GM18909 (cell line): ENCODE results near the gene PTPRG.

Source experiments
- ATAC-seq: cut with Tn5 transposase; IDR thresholded peaks from one replicate; pipeline ENCODE4 v1.9.1; 2021; ENCODE audit warnings: mild to moderate bottlenecking; ENCODE audit not compliant: unreplicated experiment, poor library complexity

Gene PTPRG

DNA sequence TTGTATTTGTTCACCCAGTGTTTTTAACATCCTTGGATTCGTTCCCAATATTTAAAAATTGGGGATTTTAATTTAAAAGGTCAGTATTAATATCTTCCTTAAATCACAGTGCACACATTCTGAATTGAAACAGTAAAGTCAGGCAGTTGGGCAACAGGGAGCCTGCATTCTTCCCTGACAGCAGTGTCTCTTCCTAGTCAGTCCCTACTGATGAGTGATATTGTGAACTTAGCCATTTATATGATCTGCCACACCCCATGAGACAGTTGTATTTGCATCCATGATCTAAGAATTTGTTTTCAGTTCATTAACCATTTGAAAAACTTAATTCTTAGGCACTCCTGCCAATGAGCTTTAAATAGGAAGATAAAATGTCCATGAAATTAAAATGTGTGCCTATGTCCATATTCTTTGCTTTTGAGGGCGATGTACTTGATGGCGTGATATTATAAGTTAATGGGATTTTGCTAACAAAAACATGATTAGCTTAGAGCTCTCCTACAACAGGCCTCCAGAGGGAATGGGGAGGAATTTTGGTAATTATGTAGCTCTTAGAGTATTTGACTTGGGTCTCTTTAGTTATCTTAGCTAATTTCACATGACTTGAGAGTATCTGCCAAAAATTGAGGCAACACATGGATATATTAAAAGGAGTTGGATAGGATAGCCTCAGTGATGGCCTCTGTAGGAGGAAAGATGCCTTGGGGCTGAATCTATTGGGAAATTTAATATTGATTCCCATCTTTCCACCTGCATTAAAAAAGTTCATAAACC is 219.3 kb downstream of the PTPRG start:
- ATAC-seq = no peak

DNA sequence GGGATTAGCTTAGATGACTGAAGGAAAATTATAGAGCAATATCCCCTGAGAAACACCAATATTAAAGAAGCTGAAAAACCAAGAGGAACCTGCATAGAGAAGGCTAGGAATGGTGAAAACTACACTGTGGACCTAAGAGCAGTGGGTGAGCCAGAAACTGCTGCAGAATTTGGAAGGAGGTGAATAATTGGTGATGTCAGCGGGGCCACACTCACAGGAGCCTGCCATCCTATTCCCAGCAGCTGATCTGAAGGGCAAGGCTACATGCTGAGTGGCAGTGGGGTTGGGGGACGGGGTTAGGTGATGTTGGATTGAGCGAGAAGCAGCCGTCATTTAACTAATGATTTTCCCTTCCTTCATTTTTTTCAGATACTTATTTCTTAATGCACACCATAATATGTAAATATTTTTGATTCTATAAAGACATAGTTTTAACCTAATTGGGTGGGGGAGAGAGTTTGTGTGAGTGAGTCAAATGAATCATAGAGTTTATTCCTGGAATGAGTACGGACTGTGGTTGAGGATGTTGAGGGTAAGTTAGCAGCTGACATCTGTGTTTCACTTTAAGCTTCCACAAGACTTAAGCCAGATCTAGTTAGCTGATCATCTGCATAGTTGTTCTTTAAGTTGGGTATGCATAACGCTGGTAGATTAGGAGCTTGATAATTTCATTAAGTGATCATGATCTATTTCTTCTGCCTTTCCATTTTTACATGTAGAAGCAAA is 222.8 kb downstream of the PTPRG start:
- ATAC-seq = no peak

DNA sequence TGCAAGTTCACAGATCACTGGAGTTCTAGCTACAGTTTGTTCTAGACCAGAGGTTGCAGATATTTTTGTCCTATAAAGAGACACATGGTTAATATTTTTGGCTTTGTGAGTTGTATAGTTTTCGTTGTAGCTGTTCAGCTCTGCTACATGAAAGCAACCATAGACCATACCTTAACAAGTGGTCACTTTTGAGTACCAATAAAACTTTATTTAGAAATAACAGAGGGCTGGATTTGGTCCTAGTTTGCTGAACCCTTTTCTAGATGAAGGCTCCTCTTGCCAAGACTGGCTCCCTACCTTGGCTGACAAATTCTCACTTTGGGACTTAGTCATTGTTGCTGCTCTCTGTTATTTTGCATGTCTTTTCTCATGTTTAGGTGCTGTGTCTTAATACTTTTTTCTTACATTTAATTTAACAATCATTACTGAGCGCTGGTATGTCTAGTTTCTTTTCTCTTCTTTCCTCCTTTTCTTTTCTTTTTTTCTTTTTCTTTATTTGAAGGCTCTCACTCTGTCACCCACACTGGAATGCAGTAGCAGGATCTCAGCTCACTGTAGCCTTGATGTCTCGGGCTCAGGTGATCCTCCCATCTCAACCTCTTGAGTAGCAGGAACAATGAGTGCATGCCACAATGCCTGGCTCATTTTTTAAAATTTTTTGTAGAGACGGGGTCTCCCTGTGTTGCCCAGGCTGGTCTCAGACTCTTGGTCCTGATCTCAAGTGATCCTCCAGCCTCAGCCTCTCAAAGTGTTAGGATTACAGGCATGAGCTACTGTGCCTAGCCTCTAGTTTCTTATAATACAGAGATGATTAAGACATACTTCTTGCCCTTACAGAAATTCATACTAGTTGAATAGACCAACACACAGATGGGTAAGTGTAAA is 227.5 kb downstream of the PTPRG start:
- no peak for ATAC-seq

DNA sequence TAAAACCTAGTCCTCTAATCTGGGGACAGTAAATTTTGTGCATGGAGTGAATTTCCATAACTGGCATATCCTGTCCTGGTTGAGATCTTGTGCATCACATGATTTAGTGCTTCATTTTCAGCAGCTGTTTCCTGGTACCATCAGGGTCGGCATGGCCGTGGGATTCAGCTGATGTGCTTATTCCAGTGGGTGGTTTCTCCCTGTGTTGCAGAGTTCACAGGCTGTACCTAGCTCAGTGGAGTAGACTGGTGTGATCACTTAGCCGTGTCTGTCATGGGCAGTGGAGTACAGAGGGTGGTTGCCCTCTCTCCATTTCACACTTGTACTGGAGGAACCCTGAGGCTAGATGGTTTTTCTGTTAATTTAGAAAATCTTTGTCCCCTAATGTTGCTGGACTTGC is 228.5 kb downstream of the PTPRG start:
- ATAC-seq = no peak

DNA sequence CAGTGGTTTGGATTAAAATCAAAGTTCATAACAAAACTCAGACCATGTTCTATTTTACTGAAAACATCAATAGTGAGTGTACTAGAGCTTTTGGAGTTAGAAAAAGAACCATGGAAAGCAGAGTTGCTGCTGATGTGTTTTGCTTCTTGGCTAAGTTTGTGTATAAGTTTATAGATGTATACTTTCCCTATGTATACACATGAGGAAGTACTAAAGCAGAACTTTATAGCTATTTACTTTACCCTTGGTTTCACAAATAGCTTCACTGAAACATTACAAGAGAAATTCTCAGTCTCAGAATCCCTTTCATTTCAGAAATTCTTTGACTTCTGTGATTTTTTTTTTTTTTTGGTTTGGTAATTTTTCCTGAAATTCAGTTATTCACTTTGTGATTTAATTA is 229.0 kb downstream of the PTPRG start:
- ATAC-seq = no peak

DNA sequence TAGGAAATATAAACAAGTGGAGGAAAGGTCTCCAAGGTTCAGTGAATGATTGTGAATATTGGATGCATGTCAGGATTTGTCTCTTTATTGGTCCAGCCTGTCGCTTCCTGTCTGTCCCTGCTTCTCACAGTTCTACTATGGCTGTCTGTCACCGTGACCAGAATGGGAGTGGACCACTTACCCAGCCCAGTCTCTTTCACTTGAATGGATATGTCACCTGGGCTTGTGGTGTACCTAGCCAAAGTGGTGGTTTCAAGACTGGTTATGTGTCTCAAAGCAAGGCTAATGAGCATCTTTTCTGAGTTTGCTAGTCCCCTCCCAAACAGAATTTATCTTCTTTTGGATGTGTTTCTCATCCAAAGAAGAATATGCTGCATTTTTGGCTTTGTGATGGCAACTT is 231.7 kb downstream of the PTPRG start:
- no peak for ATAC-seq

DNA sequence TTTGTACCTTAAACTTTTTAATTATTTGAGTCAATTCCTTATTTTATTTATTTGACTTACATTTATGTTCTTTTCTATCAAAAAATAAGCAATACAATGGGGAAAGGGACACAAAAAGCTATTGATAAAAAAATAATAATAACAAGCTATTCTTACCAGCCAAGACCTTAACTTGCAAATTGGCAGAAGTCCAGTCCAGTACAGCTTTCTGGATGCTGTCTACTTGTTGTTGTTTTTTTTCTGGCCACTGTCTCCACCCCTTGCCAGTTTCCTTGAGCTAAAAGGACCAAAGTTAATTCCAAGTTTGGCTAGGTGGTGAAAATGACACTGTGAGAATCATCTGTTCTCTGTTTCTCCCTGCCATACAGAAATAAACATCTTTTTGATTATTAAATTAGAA is 232.2 kb downstream of the PTPRG start:
- no peak for ATAC-seq

DNA sequence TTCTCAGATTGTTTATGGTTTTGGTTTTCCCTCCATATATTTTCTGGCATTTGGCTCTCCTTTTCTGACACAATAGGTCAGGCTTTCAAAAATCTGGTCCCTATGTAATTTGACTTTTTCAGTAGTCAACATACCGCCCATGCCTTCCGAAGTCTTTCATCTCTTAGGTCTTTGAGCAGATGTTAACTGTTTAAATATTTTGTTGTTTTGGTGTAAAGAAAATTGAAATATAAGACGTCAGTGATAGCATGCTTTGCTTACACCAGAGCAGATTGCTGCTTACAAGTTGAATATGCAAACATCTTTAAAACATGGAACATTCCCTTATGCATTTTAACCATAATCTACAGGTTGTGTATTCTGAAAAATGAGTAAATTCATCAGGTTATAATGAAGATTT is 233.0 kb downstream of the PTPRG start:
- no peak for ATAC-seq

DNA sequence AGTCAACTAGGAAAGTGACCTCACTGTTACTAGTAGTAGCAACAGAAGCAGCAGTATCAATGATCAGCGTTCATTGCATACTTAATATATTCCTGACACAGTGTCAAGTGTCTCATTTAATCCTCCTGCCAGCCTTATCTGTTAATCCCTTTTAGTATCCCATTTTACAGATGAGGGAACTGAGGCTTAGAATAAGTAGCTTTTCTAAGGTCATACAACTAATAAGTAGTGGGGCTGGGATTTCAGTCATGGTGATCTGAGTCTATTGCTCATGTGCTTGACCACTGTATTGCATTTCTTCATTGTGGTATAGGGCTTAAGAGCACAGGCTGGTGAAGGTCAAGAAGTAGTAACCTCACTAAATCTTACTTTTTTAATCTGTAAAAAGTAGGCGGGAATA is 233.6 kb downstream of the PTPRG start:
- ATAC-seq = no peak

DNA sequence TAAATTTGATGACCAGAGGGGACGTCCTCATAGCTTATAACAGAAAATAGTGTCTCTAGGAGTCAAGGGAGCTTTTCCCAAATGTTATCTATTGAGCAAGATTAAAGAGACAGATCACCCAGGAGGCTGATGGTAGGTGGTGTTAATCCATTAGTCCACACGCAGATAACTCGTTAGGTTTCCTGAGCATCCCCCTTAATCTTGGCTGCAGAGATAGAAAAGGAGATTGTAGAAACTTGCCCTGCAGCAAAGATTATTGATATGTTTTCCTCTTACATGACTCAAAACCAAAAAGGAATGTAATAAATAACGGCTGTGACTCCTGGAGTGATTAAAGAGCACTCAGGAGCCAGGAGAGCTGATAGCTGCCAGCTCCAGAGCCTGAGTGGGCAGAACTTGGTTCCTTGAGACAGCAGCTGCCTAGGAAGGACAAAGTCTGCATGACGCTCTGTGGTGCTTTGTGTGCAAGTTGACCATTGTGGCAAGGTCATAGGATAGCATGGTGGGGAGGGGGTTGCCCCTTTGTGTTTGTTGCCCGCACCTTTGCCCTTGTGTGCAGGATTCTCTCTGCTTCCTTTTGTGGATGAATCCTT is 234.8 kb downstream of the PTPRG start:
- no peak for ATAC-seq

DNA sequence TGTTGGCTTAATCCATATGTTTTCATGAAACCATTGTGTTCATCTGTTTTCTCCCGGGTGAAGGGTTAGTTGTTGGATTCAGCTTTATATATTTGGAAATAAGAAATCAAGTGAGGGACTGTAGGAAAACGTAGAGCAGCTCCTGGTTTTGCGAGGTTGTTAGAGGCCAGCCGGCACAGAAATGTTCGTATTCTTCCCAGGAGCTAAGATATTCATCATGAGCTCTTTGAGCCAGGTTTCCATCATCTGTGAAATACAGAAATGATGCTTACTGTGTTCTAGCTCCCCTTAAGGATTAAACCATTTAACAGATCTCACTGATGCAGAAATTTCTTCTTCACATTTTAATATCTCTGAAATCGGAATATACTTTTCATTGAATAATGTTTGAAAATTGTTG is 235.5 kb downstream of the PTPRG start:
- ATAC-seq = no peak

DNA sequence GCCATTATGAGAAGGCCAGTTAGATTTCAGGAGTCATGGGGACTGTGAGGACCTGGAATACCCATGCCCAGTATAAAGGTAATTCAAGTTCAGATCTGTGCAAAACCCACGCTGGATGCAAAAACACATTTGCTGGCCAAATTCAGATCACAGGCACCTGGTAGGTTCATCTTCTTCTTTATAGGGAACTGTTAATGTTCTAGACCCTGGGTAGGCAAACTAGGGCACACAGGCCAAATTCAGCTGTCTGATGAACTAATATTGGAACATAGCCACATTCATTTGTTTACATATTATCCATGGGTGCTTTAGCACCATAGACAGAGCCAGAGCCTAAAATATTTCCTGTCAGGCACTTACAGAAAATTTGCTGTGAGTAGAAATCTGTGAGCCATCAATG is 241.4 kb downstream of the PTPRG start:
- no peak for ATAC-seq

DNA sequence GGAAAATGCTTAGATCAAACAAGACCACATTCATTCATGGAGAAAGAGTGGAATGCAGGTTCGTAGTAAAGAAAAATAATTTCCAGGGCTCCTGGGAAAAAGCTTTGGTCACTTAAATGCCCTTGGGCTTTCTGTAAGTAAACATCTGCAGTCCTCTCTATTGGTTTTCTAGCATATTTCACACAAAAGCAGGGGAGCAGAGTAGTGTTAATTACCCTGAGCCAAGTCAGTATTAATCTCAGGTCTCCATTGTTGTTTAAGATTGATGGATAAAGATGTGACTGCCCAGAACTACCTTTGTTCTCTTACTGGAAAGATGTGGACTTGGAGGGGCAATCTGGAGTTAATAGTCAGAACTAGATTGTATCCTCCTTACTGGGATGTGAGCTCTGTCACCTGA is 242.6 kb downstream of the PTPRG start:
- no peak for ATAC-seq

DNA sequence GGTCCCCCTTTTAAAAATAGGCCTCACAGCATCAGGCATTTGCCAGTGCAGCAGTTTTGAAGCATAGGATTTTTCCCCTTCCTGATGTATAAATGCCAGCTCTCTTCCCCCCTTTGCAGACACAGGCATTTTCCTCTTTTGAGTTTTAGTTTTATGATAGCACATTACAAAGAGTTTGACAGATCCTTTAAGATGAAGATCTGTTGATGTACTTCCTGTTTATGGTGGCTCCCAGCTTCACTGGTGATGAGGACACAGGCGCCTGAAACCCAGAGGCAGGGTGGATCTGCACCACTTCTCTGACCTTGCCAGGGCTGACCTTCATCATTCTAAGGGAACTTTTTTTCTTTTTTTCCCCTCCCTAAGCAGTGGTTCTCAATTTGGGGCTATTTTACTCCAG is 243.4 kb downstream of the PTPRG start:
- no peak for ATAC-seq

DNA sequence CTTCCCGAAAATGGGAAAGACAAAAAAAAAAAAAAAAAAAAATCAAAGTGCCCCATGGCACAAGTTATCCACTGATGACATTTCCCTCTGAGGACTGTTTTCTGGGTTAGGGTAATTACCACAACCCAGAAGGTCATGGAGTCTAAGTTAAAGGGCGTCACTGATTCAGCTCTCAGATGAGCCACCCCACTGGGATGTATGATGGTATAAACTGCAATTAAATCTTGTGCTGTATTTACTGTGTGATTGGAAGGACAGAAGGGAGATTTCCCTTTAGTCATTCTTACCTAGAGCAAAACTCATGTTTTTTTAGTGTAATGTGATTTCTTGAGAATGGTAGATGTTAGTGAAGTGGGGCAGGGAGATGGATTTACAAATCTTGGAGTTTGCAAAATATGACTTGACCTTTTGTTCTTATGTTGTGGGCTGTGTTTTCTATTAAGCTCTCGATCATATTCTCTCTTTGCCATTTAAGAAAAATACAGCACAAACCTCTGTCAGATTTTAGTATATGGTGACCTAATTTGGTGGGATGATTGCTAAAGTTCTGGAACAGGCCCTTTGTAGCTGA is 244.2 kb downstream of the PTPRG start:
- no peak for ATAC-seq

DNA sequence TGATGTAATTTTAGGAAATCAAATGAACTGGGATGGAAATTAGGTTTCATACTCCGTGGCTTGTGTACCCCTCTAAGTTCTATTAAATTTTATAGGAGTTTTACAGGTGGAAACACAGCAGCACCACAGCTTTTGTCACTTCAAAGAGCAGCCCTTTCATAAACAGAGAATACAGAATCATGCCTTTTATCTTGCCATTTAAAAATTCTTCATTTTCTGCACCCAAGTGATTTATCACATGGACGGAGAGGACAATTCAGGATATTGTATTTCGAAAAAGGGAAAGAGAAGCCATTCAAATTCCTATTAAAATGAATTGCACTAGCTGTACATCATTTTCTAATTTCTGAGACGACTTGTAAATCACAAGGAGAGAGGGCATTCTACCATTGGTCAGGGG is 245.4 kb downstream of the PTPRG start:
- no peak for ATAC-seq

DNA sequence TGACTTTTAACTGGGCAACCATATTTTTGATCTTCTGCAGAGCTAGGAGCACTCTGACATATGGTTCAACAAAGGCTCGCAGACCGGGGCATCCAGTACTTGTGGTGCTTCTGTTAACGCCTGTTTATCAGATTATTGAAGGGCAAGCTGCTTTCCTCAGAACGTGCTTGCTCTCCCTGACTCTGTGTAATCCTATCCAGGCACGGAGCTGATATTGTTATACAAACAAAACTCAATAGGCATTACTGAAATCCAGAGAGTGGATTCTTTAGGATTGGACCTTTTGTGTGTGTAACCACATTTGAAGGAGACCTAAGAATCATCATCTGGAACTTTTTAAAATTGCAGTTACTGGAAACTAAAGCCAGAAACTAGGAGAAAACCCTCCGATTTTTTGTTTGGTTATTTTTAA is 246.5 kb downstream of the PTPRG start:
- ATAC-seq = no peak

DNA sequence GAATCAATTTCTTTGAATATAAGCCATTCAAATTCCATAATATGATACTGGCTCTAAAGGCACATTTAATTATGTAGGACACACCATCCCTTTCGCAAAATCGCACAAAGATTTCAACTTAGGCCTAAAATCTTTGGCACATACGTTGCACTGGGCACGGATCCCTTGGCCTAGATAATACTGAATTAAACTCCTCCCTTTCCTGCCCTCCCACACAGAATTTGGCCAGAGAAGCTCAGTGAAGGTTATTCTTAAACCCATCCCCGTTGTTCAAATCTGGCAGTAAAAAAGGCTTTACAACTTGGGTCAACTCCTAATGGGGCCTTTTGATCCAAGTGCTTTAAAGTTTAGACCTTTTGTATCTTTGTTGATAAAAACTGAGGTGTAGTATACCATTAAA is 247.2 kb downstream of the PTPRG start:
- ATAC-seq = no peak

DNA sequence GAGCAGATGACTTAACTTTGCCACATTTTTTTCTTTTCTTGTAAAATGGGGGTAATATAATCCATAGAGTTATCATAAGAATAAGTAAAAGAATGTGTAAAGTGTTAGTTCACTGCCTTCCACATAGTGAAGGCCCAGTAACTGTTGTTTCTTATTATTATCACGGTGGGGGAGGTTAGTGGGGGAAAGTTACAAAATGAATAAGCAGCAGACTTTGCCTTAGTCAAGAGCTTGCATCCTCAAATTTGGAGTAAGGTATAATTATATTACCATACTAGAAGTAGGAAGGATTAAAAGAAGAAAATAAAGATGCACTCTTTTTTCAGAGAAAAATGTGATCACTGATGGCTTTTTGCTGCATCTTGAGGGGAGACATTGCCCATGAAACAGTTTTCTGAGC is 247.6 kb downstream of the PTPRG start:
- no peak for ATAC-seq

DNA sequence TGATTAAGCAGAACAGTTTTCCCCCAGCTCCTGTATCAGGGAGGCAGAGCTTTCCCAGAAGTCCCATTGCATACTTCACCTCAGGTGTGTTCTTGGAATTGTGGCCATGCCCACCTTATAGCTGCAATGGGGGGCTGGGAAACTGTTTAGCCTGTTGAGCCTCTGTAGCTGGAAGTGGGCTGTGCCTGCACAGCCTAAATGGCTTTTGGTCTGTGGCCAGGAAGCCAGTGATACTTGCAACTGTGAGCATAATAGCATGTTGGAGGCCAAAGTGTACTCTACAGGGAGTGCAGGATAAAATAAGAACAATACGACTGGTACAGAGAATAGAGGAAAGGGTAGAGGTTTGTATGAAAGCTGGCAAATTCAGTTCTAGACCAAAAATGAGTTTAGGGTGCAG is 248.5 kb downstream of the PTPRG start:
- no peak for ATAC-seq
